ENCODE data around the gene ZBP1.
A peak's percentile ranks its signal among the peaks of the same experiment; 100 is the strongest.

The ZBP1 gene, protein sequence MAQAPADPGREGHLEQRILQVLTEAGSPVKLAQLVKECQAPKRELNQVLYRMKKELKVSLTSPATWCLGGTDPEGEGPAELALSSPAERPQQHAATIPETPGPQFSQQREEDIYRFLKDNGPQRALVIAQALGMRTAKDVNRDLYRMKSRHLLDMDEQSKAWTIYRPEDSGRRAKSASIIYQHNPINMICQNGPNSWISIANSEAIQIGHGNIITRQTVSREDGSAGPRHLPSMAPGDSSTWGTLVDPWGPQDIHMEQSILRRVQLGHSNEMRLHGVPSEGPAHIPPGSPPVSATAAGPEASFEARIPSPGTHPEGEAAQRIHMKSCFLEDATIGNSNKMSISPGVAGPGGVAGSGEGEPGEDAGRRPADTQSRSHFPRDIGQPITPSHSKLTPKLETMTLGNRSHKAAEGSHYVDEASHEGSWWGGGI

DNA sequence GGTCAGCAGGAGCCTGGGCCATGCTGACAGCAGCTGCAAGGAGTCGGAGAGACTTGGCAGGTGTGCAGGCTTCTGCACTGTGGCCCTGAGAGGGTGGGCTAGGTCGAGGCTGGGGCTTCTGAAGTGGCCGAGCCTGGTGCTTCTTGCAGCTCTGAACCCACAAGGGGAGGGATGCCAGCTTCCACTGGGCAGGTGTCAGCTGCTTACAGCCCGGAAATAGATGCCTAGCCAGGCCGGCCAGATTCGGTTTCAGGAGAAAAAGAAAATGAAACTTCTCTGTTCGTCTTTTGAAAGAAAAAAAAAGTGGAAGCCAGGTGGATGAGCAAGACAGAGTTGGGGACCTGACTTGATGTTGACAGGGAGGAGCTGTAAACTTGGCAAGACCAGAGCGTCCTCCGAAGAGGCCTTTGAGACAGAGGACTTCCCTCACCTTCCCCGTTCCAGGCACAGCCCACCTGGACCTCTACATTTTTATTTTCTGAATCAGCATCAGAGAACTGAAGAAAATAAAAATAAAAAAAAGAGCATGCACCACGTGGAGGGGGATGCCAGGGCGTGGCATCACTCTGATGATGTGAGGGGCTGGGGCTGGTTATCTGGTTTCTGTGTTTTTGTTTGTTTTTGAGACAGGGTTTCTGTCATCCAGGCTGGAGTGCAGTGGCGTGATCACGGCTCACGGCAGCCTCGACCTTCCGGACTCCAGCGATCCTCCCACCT is at the start of gene ZBP1:
ZBP1 (minus strand) TSS at position 153 of the 717 bp plus-strand sequence; CDS start at position 22, 131 bp downstream.
- peak; percentile 67 for DNase-seq (ENCODE audit: low spot score)

DNA sequence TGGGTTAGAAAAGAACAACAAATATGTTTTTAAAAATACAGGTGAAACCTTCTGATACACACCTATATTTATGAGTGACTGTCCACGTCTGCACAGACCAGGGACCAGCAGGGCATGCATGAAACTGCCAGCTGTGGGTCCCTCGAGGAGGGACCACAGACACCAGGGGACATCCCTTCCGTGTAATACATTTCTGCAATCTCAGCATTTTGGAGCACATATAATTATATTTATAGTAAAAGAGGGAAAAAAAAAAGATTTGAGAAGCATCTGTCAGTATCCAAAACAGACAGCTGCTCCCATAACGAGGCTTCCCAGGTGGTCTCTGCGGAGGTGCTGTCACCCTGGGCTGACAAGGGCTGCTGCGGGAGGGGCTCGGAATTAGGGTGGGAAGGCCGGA is 49.4 kb upstream of the ZBP1 start:
- DNase-seq (ENCODE audit: low spot score) = no peak

DNA sequence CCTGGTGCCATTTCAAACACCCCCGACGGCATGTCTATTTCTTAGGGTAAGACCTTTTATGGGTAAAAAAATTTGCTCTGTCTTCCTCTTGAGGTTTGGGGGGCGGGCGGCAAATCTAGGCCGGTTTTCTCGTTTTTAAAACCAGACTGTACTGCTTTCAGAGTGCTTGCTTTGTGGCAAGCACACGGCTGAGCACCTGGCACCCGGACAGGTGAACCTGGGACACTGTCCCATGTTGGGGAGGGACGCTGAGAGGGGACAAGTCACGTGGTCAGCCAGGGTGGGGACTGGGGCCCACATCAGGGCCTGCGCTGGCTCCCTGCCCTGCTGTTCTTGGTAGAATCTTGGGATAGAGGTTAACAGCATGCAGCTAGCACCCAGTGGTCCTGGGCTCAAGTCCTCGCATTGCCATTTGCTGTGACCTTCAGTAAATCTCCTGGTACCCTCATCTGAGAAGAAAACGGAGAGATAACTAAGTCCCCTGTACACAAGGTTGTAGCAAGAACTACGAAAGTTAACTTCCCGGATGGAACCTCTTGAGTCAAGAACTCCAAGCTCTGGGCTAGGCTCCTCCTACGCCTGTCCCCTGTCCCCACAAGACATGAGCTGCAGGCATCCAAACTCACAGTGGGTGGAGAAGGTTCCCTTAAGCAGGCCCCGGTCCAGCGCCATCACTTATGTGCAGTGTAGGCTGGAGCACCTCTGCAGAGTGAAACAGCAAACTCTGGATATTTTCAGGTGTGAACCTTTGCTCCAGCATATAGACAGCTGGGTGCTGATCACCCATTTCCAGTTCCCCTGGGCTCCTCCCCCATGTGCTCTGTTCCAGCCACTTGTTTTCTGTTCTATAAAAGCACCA is 47.9 kb upstream of the ZBP1 start:
- DNase-seq (ENCODE audit: low spot score) = no peak

DNA sequence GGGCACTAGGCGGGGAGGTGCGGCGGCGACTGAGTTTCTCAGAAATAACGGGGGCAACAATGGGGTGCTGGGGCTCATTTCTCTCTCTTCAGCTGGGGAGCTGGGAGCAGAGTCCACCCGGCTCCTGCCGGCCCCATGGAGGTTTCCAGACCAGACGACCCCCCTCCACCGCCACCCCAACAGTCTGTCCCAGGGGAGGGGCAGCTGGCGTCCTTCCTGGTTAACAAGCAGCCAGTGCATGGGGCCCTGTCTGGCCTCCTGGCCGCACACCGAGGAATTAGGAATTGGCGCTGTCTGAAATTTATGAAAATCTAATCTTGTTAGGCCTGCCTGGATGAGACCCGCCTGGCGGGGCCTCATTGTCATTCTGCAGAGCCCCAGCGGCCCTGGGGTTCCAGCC is 47.2 kb upstream of the ZBP1 start:
- no peak for DNase-seq (ENCODE audit: low spot score)

DNA sequence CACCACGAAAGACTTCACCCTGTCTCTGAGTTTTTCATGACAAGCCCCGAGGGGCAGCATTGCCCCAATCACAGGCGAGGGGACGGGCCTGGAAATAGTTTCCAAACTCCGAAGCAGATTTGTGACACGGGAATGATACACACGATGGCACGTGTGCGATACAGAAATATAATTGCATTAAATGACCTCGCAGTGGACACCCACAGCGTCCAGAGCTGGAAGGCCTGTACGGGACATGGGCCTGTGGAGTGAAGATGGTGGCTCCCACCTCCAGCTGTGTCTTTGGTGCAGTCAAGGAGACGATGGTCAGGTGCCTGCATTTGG is 46.6 kb upstream of the ZBP1 start:
- DNase-seq (ENCODE audit: low spot score) = no peak

DNA sequence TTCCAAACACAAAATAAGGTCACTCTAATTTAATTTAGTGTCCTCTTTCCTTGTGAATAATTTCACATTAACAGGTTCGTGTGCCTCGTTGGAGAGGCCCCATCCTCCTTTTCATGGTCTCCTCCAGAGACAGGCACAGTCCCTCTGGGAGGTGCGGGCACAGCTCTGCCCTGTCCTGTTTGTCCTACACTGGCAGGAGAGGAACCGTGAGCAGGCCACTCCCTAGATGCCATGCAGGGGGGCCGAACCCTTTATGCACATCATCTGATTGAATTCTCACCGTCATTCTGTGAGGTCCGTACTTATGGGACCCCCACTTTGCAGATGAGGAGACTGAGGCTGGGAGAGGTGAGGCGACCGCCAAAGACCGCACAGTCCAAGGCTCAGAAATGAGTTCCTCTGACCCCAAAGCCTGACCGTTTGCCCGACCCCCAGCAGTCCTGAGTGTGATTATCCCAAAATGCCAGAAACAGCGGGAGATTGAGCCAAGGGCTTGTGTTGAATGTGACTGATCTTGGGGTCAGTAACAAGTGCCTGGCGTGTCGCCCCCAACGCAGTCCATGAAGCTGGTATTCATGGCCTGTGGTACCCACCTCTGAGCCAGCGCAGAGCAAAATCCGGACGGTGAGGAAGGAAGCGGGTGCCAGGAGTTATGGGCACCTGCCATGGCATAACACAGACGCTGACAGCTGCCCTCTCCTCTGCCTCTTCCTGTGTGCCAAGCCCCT is 46.0 kb upstream of the ZBP1 start:
- no peak for DNase-seq (ENCODE audit: low spot score)

DNA sequence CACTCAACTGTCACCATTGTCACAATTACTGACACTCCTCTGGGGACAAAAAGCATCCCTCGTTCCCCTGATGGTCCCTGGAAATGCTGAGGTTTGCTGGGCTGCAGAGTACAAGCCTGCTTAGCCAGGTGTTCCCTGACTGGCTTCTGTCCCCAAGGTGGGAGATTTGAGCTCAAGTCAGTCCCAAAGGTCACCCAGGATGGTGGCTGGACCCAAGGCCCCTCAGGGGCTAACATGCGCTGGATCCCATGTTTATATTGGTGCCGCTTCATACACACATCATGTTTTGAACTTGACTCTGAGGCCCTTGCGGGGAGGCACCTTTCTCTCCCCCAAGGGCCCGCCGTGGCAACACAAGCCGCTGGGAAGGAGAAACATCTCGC is 45.4 kb upstream of the ZBP1 start:
- no peak for DNase-seq (ENCODE audit: low spot score)

DNA sequence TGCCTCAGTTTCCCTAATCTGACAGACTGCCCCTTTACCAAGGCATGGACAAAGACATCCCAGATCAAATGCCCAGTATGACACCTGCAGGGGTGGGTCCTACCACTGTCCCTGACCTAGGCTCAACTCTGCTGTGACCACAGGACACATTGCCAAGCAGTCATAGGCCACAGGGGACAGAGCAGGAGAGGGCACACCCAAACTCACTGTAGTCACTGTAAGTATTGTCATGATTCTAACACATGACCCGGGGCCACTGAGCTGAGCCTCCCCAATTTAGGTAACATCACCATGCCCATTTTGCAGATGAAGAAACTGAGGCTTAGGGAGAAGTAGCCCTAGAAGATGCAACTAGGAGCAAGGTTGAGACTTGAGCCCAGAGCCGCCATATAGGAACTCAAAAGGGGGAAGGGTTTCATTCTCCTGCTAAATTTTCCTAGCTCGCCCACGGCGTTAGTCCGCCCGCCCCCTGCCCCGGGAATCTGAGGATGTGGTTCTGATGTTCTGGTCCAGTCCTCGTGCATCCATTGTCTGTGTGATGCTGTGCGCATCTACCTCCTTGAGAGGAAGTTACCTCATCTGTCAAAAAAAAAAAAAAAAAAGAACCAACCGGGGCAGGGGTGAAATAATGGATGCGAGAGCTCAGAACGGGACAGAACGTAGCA is 44.8 kb upstream of the ZBP1 start:
- DNase-seq (ENCODE audit: low spot score) = no peak

DNA sequence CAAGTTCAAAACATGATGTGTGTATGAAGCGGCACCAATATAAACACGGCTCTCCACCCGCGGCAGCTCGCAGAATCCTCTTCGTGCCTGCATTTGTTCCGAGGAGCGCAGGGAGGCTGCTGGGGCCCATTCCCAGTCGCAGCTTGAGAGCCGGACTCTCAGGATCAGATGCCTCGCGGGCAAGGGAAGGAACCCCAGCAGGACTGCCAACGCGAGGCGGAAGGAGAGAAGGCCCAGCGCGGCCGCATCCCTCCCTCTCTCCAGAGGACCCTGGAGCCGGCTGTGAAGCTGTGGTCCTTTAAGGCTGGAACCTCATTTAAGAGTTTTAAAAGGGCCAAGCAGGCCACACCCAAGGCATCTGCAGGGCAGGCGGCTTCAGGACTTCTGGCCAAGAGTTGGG is 44.2 kb upstream of the ZBP1 start:
- no peak for DNase-seq (ENCODE audit: low spot score)

DNA sequence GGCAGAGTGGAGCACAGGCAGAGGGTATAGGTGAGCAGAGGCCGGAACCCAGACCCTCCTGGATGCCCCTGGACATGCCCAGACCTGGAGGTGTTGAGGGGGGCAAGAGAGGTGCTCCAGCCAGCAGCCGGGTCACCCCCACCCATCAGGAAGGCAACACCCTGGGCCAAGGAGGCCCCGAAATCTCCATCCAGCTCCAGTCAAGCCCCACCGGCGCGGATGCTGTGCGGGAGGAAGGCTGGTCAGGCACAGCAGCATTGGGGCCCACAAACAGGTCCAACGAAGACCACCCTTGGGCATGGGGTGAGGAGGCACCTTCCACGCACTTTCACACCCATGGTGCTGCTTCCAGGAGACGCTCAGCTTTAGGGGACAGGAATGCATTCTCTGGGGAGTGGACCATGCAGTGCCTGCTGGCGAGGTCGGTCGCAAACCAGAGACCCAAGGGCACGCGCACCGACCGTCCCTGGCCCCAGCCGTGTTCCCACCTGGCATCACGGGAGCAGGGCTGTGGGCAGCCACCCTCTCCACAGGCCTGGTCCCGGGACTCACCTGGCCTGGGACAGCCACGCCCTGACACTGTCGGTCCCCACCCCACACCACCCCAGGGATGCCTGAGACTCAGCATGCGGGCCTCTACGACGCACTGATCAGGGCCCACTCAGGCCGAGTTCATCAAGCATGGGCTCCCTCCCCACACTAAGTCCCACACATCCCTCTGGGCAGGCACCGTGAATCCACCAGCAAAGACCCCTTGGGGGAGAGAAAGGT is 43.6 kb upstream of the ZBP1 start:
- no peak for DNase-seq (ENCODE audit: low spot score)

DNA sequence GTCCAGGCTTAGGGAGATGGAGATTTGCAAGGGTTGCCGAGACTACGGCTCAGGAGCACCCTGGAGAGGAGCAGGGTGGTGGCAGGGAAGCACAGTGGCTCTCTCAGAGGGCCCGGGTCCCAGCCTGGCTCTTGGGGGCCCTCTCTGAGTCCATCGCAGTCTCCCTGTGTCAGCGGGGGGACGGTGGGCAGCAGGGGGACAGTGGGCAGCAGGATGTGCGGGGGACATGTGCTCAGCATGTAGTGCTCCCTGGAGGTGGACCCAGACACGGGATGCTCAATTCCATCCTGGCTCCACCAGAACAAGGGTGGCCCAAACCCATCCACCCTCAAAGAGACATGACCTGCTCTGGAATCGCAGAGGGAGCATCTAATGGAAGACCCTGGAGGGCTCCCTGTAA is 43.0 kb upstream of the ZBP1 start:
- DNase-seq (ENCODE audit: low spot score) = no peak

DNA sequence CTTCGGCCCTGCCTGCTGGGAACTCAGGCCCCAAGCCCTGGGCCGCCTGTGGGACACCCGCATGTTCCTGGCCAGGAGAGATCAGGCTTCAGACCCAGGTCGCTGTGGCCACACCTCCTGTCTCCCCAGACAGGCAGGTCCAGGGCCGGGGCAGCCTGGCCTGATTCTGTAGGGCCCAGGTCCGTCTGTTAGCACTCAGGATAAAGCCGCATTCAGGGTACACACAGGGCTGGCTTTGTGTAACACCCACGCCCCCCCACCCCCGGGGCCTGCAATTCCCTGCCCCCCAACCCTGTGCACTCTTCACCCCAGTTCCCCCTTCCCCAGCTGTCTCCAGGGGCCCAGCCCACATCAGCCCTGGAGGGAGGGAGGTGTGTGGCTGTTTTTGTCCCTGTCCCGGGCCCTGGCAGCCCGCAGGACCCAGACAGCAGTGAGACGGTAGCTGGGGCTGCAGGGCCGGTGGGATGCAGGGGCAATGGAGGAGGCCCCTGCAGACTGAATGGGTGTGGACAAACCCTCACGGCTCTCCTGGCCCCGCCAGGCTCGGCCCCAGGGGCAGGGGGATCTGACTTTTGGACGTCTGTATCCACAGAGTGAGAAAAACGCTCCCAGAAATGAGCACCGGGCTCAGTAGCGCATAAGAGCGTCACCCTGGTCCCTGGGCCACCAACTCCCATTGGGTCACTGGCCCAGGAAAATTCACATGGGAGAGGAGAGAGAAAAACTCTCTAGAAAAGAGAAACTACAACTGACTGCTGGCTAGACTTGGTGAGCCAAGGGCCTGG is 42.4 kb upstream of the ZBP1 start:
- no peak for DNase-seq (ENCODE audit: low spot score)

DNA sequence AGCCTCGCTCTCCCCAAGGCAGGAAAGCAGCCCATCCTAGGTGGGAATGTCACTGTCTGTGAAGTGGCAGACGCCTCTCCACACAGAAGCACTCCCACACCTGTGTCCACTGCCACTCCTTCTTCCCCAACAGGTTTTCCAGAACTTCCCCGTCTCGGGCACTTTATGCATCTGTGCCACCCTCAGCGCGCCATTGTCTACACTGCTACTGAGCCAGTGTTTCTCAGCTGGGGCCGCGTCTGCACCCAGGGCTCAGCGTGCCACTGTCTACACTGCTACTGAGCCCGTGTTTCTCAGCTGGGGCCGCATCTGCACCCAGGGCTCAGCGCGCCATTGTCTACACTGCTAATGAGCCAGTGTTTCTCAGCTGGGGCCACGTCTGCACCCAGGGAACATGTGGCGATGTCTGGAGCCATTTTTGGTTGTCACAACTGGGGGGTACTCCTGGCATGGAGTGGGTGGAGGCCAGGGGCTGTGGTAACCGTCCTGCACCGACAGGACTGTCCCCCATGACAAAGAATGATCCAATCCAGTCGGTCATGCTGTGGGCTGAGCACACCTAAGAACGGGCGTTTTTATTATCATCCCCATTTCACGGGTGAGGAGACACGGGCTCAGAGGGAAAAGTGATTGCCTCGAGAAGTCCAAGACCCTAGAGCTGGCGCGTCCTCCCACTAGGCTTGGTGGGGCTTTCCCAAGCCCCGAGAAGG is 41.7 kb upstream of the ZBP1 start:
- no peak for DNase-seq (ENCODE audit: low spot score)

DNA sequence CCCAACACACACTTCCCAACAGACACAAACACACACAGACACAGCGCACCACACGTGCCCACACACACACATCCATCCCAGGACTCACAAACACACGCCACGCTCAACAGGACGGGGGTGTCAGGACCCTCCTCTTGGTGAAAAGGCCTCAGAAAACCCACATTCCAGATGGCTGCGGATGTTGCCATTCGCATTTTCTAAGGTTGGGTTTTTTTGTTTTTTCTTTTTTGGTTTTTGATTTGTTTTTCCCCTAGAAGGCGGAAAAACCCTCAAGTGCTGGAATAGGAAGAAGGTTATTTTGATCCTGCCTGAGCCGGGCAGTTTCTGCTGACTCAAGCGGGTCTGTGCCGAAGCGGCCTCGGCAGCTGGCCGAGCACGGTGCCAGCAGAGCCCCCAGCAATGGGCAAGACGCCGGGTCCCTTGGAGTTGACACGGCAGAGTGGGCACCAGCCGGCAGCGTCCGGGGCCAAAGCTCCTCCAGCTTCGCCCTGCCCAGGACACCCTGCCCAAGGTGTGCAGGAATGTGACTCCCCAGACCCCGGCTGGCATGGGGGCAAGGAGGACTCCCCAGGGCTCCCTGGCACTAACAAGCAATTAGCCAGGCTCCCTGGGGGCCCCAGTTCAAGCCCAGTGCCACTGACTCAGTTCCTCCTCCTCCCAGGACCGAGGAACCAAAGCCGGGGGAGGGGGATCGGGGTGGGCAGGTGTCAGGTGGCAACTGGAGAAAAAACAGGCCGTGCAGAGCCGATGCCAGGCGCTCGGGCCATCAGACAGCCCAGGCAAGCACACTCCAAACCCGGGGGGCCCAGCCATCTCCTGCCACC is 40.9 kb upstream of the ZBP1 start:
- DNase-seq (ENCODE audit: low spot score) = no peak

DNA sequence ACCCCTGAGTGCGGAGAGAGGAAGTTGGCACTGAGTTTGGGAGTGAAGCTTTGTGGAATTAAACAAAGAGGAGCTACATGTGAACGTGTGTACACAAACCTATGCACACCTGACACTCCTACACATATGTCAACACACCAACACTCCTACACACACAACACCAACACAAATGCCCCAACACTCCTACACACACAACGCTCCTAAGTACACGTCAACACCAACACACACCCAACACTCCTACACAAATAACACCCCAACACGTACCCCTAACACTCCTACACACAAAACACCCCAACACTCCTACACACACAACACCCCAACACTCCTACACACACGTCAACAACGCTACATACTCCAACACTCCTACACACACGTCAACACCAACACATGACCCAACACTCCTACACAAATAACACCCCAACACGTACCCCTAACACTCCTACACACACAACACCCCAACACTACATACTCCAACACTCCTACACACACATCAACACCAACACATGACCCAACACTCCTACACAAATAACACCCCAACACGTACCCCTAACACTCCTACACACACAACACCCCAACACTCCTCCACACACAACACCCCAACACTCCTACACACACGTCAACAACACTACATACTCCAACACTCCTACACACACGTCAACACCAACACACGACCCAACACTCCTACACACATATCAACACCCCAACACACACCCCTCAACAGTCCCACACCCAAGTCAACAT is 40.1 kb upstream of the ZBP1 start:
- no peak for DNase-seq (ENCODE audit: low spot score)

DNA sequence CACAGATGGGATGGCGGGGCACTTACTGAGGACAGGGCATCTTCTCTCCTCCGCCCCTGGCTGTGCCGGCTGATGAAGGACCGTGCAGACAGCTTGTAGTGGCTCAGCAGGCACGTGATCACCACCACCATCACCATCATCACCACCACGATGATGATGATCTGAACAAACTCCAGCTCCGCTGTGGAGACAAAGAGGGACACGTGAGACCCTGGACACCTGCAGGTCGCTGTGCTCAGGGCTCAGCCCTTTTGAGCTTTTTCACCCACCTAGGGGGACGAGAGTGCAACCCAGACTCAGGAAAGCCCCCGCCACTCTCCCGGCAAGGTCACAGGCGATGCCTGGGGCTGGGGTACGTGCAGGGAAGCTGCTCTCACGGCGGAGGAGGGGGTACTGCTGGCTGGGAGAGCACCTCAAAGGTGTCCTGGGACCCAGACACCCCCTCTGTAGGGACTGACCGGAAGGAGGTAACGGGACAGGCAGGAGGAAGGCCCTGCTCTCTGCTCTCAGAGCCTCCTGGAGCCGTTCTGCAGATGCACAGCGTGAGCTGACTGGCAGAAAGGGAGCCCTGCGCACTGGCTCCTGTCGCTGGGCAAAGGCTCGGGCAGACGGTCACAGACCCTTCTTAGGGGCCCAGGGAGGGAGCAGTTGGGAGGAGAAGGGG is 39.4 kb upstream of the ZBP1 start:
- DNase-seq (ENCODE audit: low spot score) = no peak
